ENCODE measurements around the gene THAP2.

The THAP2 gene

DNA sequence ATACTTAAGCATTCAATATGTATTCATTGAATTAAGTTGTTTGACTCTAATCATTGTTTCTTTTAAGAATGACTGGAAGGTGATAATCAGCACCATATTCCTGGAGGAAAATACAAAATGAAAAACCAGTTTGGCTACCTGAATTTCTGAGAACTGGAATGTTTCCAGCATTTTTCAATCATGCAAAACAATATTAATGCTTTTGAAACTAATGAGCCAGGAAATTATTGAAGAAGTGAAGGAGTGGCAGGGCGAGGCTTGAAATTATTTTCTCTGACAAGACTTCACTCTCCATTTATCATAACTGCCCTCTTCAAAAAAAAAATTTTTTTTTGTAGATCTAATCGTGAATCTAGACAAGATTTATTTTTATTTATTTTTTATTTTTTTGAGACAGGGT lies 40.8 kb downstream of the THAP2 start:
- DNase-seq, result no peak

GRCh38 chr12:71708658-71709057 lies 44.6 kb downstream of the THAP2 start:
- DNase-seq, result no peak

DNA sequence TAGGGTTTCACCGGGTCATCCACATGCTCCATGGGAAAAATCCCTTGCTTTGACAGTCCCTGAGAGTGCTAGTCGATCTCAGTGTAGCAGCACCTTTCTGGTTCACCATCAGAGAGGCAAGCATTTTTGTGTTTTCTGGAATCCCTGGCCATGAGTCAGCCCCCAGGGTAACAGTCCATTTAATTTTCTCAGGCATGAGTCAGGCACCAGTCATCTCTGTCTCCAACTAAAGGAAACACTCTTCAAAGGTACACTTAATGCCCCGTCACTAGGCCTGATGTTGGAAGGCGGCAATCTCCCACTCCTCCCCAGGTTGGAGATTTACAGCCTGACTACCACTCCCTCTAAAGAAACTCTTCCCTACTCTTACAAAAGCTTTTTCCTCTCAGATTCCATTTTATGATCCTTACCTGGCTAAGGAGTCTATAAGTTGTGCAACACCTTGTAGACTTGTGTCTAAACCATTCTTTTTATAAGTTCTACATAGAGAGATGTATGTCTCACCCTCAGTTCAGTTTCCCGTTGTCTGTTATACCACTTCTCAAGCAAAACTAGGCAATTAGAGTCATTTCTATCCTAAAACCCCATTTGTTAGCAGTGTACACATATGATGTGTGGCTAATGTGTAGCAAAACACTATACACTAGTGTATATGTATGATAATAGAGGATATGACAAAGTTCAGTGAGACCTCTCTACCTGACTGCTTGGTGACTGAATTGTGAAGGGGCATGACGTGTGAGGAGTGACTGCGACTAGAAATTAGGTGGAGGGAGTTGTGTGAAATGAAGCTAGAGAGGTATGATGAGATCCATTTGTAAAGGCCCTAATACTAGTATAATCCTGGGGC lies 46.4 kb downstream of the THAP2 start:
- DNase-seq, result no peak

DNA sequence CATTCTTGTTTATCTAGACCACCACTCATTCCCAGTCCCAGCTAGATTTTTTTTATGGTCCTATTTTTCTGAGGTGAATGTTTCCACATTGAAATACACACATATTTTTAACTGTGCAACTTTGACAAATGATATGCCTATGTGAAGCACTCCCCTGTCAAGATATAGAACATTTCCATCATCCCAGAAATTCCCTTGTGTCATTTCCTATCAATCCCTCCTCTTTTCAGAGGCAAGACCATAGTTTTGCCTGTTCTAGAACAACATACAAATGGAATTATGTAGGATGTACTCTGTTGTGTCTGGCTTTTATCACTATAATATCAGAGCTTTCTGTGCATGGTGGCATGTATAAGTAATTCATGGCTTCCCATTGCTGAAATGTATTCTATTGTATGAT lies 54.5 kb downstream of the THAP2 start:
- DNase-seq, result no peak

DNA sequence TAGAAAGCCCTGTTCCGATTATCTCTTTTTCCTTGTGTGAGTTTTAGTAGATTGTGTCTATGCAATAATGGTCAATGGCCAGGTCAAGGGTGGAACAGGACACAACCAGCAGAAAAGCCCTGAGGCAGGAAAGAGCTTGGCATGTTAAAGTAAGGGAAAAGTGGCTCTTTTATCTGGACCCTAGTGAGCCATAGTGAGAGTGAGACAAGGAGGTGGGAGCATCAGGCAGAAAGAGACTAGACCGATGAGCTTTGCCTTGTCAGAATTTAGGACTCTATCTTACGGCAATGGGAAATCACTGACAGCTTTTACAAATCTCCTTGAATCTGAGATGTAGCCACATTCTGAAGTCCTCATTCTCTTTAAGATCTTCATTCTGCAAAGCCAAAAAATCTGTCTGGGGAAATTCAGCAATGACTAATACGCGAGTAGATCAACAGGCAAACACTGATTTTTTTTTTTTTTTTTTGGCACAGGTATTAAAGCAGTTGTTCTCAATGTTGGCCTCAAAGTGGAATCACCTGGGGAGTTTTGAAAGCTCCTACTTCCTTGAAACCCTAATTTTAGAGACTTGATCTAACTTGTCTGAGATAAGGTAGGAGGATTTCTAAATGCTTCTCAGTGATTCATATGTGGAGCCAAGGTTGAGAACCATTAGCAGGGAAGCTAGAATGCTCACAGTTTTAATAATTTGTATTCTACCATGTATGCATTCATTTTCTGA lies 55.7 kb downstream of the THAP2 start:
- no peak for DNase-seq

DNA sequence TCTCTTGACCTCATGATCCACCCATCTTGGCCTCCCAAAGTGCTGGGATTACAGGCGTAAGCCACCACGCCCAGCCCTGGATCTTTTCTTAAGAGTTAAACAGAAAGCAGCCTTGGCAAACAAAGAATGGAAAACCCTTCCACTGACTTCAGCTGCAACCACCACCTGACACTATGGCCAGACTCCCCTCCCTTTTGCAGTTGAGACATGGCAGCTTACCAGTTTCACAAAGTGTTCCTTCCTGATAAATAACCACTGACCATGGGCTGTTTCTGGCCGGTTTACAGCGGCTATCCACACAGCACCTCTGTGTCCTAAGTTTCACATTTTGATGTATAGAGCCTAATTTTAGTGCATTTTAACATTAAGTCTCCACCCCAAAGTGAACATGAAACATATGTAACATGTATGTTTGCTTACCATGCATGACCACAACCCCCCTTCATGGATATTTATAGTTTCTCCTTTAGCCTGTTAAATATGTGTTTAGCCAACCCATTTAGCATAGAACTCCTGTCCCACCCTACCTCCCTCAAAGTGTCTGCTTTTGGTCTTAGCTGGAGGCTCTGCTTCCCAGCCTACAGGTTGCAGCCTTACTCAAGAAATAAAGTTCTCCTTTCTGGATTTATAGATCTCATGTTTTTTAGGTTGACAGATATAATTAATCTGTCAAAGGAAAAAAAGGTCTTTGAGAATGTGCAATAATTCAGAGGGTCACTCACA lies 57.8 kb downstream of the THAP2 start:
- DNase-seq, result no peak

GRCh38 chr12:71725011-71725410 lies 60.9 kb downstream of the THAP2 start:
- no peak for DNase-seq

DNA sequence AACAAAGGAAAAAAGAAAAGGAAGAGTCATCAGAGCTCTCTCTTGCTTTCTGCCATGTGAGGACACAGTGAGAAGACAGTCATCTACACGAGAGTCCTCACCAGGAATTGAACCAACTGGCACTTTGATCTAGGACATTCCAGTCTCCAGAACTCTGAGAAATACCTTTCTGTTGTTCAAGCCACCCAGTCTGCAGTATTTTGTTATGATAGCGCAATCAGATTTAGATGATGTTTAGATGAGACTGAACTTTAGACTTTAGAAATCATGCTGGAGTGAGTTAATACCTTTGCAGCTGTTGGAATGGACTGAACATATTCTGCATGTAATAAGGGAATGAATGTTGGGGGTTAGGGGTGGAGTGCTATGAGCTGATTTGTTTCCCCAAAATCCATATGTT lies 62.4 kb downstream of the THAP2 start:
- DNase-seq, result no peak

- DNase-seq, result no peak
Measured at GRCh38 chr12:71727958-71728357, 63.9 kb downstream of the THAP2 start.

Data from NCI-H1694 (cell line).